GM19468 (cell line): ENCODE measurements around the gene MGAT5B.

Experiments used
- ATAC-seq: cut with Tn5 transposase; IDR thresholded peaks from one replicate; pipeline ENCODE4 v1.9.1; 2021; ENCODE audit warnings: mild to moderate bottlenecking, moderate library complexity, moderate number of reproducible peaks; ENCODE audit not compliant: unreplicated experiment; ENCODE audit errors: extremely low read depth

MGAT5B gene

GRCh38 chr17:76922967-76923366 is 54.8 kb downstream of the MGAT5B start:
- no peak for ATAC-seq

DNA sequence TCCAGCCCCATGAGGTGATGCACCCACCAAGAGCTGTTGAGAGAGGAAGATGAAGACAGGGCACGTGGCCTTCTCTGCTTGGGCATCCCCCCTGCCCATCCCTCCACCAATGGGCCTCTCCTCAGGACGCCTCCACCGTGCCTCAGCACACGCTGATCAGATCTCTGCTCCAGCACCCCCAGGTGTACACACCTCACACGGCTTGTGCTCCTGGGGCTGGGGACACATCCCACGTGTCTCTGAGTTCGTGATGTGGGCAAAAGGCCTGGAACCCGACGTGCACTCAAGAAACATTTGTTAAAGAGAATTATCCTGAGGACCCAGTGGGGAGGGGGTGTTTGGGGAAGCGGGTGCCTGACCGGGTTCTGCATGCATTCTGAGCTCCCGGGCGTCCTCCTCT is 55.3 kb downstream of the MGAT5B start:
- ATAC-seq, result no peak

DNA sequence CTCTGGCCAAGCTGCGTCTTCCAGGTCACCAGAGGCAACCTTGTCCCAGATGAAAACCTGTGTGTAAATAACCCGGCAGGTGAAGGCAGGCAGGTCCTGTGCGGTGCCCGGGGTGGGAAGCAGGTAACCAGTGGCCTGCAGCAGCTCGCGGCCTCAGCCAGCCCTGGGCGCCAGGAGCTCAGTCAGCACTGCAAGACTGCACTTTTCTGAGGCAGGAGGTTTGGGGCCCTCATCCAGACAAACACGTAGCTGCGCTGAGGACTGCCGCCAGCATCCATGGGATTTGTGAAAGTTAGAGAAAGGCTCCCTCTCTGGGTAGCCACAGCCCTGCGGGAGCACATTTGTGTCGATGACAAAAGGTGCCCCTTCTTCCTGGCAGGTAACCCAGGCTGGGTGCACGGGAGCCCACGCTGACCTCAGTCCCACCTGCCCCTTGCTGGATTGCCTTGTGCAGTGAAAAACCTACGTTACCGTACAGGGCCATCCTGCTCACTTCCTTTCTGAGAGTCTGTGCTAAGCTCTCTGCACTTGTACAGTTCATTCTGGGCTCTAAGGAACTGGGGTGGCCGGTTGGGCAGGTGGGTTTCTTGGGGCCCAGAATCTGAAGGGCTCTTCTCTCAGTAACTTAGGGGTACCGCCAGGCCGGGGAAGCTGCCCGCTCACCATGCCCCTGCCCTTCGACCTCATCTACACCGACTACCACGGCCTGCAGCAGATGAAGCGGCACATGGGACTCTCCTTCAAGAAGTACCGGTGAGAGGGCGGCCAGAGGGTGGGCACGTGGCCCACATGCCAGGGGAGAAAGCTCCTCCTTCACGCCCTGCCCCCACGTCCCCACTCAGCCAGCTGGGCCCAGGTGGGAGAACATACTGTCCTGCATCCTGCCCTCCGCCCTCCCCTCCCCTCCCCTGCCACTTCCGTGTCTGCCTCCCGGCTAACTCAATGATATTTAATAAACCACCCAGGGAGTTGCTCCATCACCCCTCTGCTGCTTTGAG is 56.4 kb downstream of the MGAT5B start:
- ATAC-seq, result no peak

DNA sequence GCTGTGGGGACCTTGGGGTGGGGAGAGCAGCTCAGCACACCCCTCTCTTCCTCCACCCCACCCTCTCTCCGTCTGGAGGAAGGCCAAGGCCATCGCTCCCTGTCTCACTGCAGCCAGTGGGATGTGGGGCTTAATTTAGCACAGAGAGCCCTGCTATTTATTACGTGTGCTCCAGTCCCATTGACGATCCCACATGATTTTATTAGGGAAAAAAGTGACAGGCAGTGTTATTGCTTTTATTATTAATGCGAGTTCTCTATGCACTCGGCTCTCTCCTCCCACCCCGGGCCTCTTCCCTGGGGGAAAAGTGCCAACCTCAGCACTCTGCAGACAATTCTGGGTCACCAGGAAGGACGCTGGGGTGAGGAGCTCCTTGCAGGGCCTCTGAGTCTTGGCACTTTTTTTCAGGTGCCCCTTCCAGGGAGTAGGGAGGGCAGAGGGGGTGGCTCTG is 57.3 kb downstream of the MGAT5B start:
- no peak for ATAC-seq

DNA sequence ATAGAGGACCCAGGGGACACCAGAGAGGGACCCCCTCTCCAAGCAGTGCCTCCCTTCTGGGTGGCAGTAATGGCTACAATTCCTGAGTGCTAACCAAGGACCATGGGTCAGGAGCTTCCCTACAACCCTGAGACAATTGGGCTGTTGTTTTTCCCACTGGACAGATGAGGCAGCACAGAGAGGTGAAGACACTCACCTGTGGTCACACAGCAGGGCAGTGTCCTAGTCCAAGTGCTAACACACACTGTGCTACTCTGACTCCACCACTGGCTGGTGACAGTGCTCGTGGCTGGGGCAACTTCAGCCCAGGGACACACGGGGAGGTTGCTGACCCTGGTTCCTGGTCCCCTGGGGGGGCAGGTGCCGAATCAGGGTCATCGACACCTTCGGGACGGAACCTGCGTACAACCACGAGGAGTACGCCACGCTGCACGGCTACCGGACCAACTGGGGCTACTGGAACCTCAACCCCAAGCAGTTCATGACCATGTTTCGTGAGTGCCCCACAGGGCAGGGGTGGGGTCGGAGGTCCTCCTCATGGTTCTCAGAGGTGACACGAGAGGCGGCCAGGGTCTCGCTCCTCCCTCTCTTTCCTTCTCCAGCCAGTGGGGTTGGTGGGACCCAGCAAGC is 58.1 kb downstream of the MGAT5B start:
- ATAC-seq, result no peak

DNA sequence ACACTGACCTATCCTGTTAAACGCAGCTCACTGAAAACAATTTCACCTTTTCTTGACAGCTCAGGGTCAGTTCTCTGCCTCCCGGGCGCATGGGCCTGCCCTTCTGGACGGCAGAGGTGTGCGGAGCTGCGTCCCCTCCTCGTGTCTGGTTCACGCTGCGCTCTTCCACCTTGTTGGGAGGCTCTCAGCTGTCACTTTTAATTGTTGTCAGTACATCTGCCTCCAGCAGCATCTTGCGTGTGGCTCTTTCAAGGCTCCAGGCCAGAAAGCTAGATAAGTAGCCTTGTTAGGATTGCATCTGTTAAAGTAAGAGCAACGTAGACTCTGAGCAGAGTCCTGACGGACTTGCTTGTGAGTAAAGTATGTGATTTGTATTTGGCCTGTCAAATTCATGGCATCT is 59.4 kb downstream of the MGAT5B start:
- ATAC-seq, result no peak

GRCh38 chr17:76927982-76928381 is 59.8 kb downstream of the MGAT5B start:
- ATAC-seq, result no peak

- no peak for ATAC-seq
Observed at GRCh38 chr17:76929148-76929547, 60.9 kb downstream of the MGAT5B start.

DNA sequence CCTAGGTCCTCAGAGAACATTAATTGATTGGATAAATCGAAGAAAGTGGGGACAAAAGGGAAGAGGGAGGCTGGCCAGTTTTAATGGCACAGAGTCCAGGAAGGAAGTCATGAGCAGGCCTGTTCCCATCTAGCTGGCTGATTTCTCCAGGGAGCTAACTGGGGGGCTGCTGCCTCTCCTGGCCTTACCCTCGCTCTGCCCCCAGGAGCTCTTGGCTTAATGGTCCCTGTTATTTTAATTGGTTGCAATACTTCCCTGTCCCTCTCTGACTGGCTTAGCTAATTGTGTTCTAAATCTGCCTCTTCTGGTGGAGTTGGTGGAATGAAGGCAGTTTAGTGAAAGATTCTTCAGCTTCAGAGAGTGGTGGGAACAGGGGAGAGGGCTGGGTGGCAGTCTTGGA is 61.4 kb downstream of the MGAT5B start:
- ATAC-seq, result no peak

DNA sequence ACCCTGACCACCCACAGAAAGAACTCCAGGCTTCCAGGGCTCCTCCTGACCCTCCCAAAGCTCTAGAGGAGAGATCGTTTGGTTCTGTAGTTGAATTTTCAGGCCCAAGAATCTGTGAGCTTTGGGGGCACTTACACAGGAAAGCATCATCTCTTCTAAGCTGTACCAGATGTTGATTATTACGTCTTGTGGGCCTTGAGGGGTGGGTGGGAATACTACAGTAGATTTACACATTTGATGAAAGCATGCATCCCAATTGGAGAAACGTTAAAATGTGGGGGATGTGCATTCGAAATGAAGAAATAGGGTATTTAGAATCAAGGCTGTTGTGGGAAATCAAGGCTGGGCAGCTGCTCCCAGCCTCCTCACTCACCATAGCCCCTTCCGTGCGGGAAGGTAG is 61.9 kb downstream of the MGAT5B start:
- ATAC-seq, result no peak

DNA sequence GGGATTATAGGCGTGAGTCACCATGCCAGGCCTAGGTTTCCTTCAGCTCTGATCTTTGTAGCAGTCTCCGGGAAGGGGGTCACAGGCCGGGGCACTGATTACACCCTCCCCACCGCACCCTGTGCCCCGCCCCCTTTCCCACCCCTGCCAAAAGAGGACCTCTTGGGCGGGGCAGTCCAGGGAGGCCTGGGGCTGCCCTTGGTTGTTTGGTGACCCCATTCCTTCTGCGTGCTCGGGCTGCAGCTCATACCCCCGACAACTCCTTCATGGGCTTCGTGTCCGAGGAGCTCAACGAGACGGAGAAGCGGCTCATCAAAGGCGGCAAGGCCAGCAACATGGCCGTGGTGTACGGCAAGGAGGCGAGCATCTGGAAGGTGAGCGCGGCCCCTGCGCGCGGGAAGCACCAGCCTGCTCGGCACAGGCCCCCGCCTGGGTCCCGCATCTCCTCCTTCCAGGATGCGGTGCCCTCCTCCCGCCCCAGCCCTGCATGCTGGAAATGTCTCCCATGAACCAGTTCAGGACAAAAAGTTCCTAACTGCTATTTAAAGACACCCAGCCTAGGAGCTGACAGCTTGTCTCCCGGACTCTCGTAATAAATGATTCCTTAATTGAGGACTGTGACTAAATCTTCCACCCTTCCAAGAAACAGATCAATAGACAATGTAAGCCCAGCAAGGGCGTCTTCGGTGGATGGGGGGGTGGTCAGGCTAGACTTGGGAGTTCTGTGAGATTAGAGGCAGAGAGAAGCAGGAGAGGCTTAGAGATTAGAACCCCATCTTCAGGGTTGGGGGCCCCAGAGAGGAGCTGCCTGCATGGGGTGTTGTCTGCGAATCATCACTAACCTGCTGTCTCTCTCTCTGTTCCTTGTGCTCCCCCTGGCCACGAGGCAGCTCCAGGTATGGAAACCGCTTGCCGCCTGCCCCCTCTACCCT is 64.5 kb downstream of the MGAT5B start:
- no peak for ATAC-seq

DNA sequence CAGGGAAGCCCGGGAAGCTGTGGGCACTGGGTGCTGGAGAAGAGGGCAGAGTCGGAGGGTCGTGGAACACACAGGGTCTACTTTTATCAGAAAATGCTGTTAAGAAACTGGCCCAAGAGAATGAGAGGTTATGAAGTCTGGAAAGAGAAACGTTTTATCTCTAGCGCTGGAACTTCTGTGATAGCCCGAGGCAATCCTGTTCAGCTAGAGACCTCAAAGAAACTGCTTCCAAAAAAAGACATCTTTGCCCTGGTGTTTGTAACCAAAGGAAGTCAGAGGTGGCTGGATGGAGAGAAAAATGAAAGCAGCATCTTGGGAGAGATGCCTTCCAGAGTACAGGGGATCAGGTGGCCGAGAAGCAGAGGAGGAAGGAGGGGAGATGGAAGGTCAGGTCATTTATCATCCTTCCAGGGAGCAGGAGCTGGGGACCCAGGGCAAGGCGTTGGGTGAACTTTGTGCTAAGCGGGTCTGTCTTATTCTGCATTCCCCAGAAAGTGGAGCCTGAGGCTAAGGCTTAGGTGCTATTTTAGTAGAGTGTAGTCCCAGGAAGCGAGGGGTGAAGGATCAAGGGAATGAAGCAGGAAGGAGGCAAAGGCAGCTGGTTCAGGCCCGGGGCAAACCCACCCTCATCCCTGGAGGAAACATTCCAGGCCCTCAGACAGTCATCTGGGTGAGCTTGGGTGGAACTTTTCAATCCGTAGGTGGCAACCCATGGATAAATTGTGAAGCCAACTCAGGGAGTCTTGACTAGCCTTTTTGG is 66.5 kb downstream of the MGAT5B start:
- ATAC-seq, result no peak

DNA sequence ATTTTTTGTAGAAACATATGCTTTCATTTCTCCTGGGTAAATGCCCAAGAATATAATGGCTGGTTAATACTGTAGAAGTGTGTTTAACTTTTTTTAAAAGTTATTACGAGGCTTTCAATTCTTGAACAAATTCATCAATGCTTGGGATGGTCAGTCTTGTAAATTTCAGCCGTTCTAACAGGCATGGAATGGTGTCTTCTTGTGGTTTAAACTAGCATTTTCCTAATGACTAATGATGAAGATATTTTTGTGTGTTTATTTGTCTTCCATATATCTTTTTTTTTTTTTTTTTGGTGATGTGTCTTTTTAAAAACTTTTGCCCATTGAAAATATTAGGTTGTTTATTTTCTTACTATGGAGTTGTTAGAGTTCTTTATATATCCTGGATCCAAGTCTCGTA is 67.1 kb downstream of the MGAT5B start:
- ATAC-seq, result no peak

GRCh38 chr17:76937238-76937637 is 69.0 kb downstream of the MGAT5B start:
- no peak for ATAC-seq

DNA sequence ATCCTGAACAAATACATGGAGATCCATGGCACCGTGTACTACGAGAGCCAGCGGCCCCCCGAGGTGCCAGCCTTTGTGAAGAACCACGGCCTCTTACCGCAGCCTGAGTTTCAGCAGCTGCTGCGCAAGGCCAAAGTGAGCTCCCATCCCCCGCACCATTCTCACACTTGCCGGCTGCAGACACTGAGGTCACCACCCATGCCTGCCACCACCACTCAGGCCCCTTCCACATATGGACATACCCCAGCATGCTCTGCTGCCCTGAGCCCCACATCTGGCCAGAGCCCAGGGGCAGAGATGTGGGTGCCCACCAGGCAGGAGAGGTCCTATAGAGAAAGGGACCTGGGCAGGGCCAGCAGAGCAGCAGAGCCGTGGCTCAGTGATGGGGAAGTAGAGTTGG is 69.8 kb downstream of the MGAT5B start:
- no peak for ATAC-seq

DNA sequence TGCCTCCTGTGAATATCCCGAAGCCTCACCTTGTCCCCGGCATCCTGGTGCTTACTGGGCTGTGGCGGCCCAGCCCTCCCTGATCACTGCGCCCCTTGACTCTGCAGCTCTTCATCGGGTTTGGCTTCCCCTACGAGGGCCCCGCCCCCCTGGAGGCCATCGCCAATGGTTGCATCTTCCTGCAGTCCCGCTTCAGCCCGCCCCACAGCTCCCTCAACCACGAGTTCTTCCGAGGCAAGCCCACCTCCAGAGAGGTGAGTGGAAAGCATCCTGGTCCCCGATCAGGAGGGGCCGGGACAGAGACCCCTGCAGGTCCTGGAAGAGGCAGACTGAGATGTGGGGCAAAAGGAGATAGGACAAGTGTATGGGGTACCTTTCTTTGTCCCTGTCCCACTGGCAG is 72.1 kb downstream of the MGAT5B start:
- ATAC-seq, result no peak

DNA sequence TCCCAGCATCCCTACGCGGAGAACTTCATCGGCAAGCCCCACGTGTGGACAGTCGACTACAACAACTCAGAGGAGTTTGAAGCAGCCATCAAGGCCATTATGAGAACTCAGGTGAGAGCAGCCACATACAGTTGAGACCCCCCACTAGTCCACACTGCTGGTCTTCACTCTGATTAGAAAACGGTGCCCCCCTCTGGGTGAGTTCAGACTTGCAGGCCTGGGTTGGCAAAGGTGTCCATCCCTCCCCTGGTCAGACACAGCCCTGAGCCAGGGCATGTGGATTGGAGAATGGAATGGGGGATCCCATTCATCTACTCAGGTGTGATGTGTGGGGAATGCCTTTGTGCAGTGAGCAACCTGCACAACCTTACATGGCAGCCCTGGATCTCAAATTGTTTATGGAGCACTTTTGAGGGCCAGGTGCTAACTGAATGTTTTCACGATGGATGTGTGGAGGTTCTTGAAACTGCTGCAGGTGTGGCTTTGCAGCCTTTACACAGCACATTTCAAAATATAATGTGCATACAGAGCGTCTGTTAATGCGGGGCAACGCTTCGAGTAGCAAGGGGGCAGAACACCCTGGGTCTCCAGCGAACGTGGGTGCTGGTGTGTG is 72.6 kb downstream of the MGAT5B start:
- ATAC-seq, result no peak

DNA sequence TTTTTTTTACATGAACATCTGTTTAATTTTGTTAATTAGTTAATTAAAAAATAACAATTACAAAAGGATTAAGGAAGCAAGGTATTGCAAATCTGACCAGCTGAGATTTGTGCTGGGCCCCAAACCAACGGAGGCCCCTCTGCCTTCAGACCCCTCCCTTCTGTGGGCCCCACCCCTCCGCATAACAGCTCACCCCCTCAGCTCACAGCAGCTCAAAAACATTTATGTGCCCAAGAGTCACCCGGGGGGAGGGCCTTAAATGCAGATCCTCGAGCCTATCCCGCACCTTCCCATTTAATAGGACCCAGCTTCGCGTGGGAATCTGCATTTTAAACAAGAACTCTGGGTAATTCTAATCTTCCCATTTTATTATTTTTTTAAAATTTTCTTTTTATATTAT is 75.0 kb downstream of the MGAT5B start:
- ATAC-seq, result no peak

DNA sequence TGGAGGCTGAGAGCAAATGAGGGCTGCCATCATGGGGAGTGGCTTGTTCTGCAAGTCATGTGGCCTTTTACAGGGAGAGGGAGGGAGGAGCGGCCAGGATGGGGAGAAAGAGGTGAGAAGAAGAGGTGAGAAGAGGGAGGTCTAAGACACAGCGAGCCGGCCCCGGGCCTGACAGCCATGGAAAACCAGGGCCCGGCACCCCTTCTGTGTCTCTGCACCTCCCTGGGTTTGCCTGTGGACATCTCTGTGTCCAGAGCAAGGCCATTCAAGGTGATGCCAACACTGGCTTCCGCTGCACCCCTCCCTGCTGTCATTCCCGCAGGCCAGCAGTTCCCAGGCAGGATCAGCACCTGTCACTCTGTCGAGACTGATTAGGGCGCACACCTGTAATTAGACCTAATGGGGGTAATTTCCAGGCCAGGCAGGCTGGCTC is 75.6 kb downstream of the MGAT5B start:
- ATAC-seq, result no peak
